Aorta (tissue), 5 donors: ENCODE results near the gene MYO1H. TPM values are rescaled to one million over a fixed set of nuclear protein-coding genes. Genes with fewer than 3 reads are reported as not detected.
"Not testable (repeated sequence)": the region's sequence is repeated elsewhere in the genome, so short reads cannot be mapped to it uniquely, and the experiment has no call there.

Source experiments
- ATAC-seq: fragments of 200-7000 bp; cut with Tn5 transposase; one replicate; pipeline ENCODE4 v1.9.1; 2022; ENCODE audit warnings: moderate library complexity; ENCODE audit not compliant: low FRiP score
- DNase-seq, 2 donors: peaks; one replicate each; pipeline ENCODE4 v3.0.0-alpha.2; 2020
- H3K27ac ChIP-seq, 2 donors: one replicate each; pipeline ENCODE4 v1.5.1; 2013; ENCODE audit warnings: low read length in 2 of 2, mild to moderate bottlenecking in 2 of 2, moderate library complexity in 2 of 2, control low read depth in 1 of 2, inconsistent platforms in 1 of 2, low read depth in 1 of 2
- H3K27me3 ChIP-seq, 2 donors: one replicate each; pipeline ENCODE4 v1.6.1; 2013; ENCODE audit warnings: control low read depth in 1 of 2, low read length in 1 of 2, mild to moderate bottlenecking in 1 of 2, moderate library complexity in 1 of 2; ENCODE audit not compliant: insufficient read depth in 2 of 2, control insufficient read depth in 1 of 2
- H3K36me3 ChIP-seq, 2 donors: one replicate each; pipeline ENCODE4 v1.6.1; 2013; ENCODE audit warnings: control low read depth in 1 of 2, low read length in 1 of 2, mild to moderate bottlenecking in 1 of 2; ENCODE audit not compliant: insufficient read depth in 2 of 2, control insufficient read depth in 1 of 2
- H3K4me1 ChIP-seq, 2 donors: one replicate each; pipeline ENCODE4 v1.6.1; 2013; ENCODE audit warnings: low read length in 2 of 2, control low read depth in 1 of 2, mild to moderate bottlenecking in 1 of 2, moderate library complexity in 1 of 2; ENCODE audit not compliant: insufficient read depth in 2 of 2, control insufficient read depth in 1 of 2
- H3K4me3 ChIP-seq, 2 donors: one replicate each; pipeline ENCODE4 v1.5.1; 2013; ENCODE audit warnings: low read length in 2 of 2, control low read depth in 1 of 2, mild to moderate bottlenecking in 1 of 2
- H3K9me3 ChIP-seq: one replicate; pipeline ENCODE4 v1.6.1; 2013; ENCODE audit warnings: mild to moderate bottlenecking, low read length; ENCODE audit not compliant: control insufficient read depth
- WGBS, 2 donors: extraction: QIAGEN DNeasy Blood & Tissue Kit; methylation state at CpG; one replicate each; pipeline ENCODE4 v1.1.7; 2013; 5-methylcytosine and 5-hydroxymethylcytosine counted together
- intact Hi-C, 2 donors: fragments of 100-400 bp; cut with DNase I; formaldehyde crosslinking; loops; one replicate each; pipeline versions ENCODE4 v1.14.2 to v1.15.0; 2022
- polyA plus RNA-seq, 2 donors: library from polyadenylated mRNA; stranded (reverse); fragments of 200-250 nt; gene quantifications; one replicate each; pipeline ENCODE4 v1.2.3, GENCODE V29; 2013
- total RNA-seq, 2 donors: library from RNA; stranded (reverse); fragmentation: NEBNext Ultra II Directional; extraction: Animal tissue kit (Norgen Biotek cat#: 25700); gene quantifications; one replicate each; pipeline ENCODE4 v1.2.1, GENCODE V29; 2021
- donor health status: healthy with polysubstance abuse.
- donor health status: Bipolar disorder and iron deficiency.
- donor health status: DM: no; HTN: no; CAD: no.
- donor health status: DM: no; HTN: no; CAD: no.
- donor health status: DM: yes; HTN: yes; CAD: no.

The MYO1H gene
- total and polyA plus RNA-seq, 4 donors, result not detected

DNA sequence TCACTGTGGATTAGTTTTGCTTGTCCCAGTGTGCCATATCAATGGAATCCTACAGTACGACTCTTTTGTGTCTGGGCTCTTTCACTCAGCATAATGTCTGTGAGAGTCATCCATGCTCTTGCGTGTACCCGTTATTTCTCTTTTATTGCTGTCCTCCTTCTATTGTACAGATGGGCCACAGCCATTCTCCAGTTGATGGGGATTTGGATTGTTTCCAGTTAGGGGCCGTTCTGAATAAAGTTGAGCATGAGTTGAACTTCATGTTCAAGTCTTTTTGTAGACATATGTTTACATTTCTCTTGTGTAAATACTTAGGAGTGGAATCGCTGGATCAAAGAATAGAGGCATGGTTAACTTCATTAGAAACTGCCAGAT, 38.3 kb downstream of the MYO1H start:
- intact Hi-C loops, result loop anchor here (5.0 to 10.0 kb wide), 2 partner anchors 124 to 271 kb away; partner anchors contain the start of gene ACACB (in 1 of the 2)

DNA sequence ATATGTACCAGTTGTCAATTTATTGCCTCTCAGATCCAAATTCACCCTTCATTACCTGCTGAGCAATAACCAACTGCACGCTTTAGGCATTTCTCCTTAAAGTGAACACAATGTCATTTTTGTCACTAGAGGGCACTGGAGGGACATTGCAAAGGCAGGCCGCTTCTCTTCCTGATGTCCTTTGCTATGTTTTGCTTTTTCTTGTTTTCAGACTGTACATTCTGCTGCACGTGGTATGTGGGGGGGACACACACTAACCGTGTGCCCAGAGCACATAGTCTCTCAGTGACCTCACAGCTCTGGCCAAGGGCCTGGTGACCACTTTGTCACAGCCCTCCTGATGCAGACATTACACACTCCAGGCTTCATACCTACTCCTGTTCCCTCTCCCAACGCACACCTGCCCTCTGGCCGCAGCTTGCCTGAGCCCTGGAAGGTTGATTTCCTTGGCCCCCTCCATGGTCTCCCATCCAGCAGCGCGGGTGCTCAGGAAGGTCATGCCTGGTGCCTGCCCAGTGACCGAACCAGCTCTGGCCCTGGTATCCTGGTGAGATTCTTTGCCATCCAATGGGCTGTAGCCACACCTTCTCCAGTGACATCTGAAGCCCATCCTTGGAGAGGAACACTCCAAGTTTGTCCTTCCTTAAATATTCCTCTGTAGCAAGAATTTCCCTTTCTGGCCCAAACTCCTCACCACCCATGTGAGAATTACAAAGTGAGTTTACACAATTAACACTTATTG, 39.9 kb downstream of the MYO1H start:
- WGBS, 2 donors, result 55 to 58% methylated on average over 9 of the region's 9 CpGs
- no peak for DNase-seq
- ATAC-seq, result no peak
- Histone ChIP-seq H3K27me3 (peaks cover 0 to 3% of the 10 kb centered on the region in 2 donors), H3K27ac (no peak overlapping the region), H3K4me1 (no peaks in the 10 kb centered on the region), H3K36me3 (no peaks in the 10 kb centered on the region), H3K4me3 (no peak overlapping the region), H3K9me3 (peaks cover 12% of the 10 kb centered on the region)
- intact Hi-C loops, result loop anchor here (5.0 to 10.0 kb wide), 2 partner anchors 125 to 273 kb away; partner anchors contain the start of gene ACACB (in 1 of the 2)

More for the DNA sequence above, 38.3 kb downstream of the MYO1H start:
- Histone ChIP-seq H3K36me3 (no peaks in the 10 kb centered on the region), H3K27me3 (peaks cover 0 to 5% of the 10 kb centered on the region in 2 donors), H3K9me3 (peaks cover 12% of the 10 kb centered on the region), H3K4me3 (no peak overlapping the region), H3K4me1 (no peaks in the 10 kb centered on the region), H3K27ac (no peak overlapping the region)
- no peak for ATAC-seq
- WGBS, 2 donors, result 17 to 19% methylated on average over 5 of the region's 5 CpGs
- DNase-seq, result no peak

DNA sequence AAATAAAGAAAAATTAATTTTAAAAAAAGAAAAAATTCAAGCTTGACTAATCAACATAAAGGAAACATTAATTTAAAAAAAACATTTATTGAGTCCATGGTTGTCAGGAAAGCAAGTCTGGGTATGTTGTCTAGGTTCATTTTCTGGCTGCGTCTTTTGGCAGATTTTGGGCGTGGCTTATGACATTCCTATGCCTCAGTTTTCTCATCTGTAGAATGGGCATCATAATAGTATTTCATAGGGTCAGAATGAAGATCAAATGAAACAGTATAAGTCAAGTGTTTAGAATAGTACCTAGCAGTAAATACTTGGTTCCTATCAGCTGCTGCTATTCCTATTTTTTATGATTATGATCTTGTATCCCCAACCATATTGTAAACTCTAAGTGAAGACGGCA, 40.5 kb downstream of the MYO1H start:
- Histone ChIP-seq H3K27me3 (peaks cover 0 to 3% of the 10 kb centered on the region in 2 donors), H3K4me1 (no peaks in the 10 kb centered on the region), H3K4me3 (no peak overlapping the region), H3K27ac (no peak overlapping the region), H3K36me3 (no peaks in the 10 kb centered on the region), H3K9me3 (peaks cover 11% of the 10 kb centered on the region)
- ATAC-seq (no peak), DNase-seq (no peak)
- WGBS, 2 donors, result 86 to 91% methylated on average over 3 of the region's 3 CpGs
- intact Hi-C loops, result loop anchor here (5.0 to 10.0 kb wide), 2 partner anchors 126 to 273 kb away; partner anchors contain the start of gene ACACB (in 1 of the 2)

DNA sequence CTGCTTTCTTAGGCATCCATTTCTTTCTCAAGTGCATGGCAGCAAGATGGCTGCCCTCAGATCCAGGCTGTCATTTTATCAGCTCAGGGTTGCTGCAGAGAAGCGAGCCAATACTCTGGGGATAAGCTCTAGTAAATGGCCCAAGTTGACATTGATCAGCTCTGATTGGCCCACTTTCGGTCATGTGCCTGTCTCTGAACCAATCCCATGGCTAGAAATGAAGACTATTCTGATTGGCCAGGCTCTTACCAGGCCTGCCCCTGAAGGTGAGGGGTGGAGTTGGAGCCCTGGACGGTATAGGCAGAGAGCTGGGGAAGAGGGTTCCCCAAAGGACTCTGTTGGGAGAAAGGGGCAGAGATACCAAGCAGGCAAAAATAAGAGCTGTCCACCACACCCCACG, 41.4 kb downstream of the MYO1H start:
- H3K4me3 ChIP-seq, result no peak overlapping the region
- DNase-seq, result no peak
- no peak for ATAC-seq
- H3K27me3 ChIP-seq, result no peaks in the 10 kb centered on the region
- WGBS, 2 donors, result 58 to 66% methylated on average over 4 of the region's 4 CpGs
- H3K27ac ChIP-seq, result no peak overlapping the region
- H3K36me3 ChIP-seq, result no peaks in the 10 kb centered on the region
- intact Hi-C loops, result loop anchor here (5.0 to 10.0 kb wide), 2 partner anchors 127 to 274 kb away; partner anchors contain the start of gene ACACB (in 1 of the 2)
- H3K4me1 ChIP-seq, result no peaks in the 10 kb centered on the region
- peaks cover 9% of the 10 kb centered on the region for H3K9me3 ChIP-seq

DNA sequence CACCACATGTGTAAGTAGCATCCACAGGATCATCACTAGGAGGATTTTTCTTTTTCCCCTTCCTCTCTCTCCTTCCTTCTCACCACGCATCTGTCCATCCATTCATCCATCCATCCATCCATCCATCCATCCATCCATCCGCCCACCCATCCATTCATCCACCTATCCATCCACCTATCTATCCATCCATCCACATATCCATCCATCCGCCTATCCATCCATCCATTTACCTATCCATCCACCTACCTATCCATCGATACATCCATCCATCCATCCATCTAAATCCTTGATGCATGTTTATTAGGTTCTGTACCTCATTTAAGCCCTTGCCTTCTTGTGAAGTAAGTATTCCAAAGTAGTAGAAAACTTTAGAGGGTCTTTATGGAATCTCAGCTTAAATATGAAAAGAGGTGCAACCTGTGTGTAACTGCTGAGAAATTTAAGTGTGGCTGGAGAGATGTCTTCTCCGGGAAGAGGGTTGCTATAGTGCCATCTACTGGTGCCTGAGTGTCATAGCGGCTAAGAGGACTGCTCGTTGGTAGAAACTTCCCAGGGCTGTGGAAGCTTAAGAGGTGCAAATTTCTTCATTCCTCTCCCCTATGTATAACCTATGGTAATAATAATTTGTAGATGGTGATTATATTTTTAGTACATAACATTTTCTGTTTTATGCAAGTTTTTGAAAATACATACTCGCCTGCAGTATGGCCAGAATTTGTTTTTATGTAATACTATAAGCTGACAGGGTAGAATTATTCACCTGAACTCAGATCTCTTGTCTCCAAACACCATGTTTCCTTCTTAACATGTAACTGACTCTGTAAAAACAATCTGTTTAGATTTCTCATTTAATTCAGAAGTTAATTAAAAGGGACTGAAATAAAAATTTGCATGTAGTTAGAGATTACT, 46.0 kb downstream of the MYO1H start:
- H3K27ac ChIP-seq, result no peak overlapping the region
- no peaks in the 10 kb centered on the region for H3K36me3 ChIP-seq
- peaks cover 3% of the 10 kb centered on the region for H3K9me3 ChIP-seq
- no peak for DNase-seq
- peak; percentile 83 for ATAC-seq
- no peaks in the 10 kb centered on the region for H3K27me3 ChIP-seq
- no peak overlapping the region for H3K4me3 ChIP-seq
- intact Hi-C loops, result loop anchor here in 1 of 2 donors (2.0 kb wide), 1 partner anchor 129 kb away; no protein-coding TSS in a partner anchor
- 42 to 46% methylated on average over 8 of the region's 8 CpGs for WGBS, 2 donors
- H3K4me1 ChIP-seq, result no peaks in the 10 kb centered on the region

DNA sequence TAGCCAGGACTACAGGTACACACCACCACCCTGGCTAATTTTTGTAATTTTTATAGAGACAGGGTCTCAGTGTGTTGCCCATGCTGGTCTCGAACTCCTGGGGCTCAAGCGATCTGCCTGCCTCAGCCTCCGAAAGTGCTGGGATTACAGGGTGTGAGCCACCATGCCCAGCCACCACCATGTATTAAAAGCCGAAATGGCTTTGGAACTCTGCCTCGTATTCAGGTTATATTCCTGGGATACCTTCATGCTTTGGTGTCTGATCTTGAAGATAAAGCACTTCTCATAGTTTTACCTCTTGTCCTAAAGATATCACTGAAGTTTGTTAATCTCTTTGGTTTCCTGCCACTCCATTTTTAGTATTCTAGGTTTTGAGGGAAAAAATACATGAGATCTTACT, 47.2 kb downstream of the MYO1H start:
- intact Hi-C loops, result no loop called here
- no peaks in the 10 kb centered on the region for H3K36me3 ChIP-seq
- no peaks in the 10 kb centered on the region for H3K27me3 ChIP-seq
- DNase-seq (no peak), ATAC-seq (no peak)
- 85 to 87% methylated on average over 5 of the region's 5 CpGs for WGBS, 2 donors
- no peaks in the 10 kb centered on the region for H3K4me1 ChIP-seq
- H3K27ac ChIP-seq, result no peak overlapping the region
- H3K4me3 ChIP-seq, result no peak overlapping the region
- no peaks in the 10 kb centered on the region for H3K9me3 ChIP-seq

DNA sequence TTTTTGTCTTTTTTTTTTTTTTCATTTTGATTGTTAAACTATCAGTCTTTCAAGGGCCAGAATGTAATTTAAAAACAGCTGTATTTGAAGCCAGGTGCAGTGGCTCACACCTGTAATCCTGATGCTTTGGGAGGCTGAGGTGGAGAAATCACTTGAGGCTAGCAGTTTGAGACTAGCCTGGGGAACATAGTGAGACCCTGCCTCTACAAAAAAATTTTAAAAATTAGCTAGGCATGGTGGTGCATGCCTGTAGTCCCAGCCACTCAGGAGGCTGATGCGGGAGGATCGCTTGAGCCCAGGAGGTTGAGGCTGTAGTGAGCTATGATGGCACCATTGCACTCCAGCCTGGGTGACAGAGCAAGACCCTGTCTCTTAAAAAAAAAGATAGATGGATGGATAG, 57.1 kb downstream of the MYO1H start:
- H3K4me1 ChIP-seq, DNase-seq, ATAC-seq, intact Hi-C loops, H3K4me3 ChIP-seq, H3K27ac ChIP-seq, H3K27me3 ChIP-seq, H3K36me3 ChIP-seq, H3K9me3 ChIP-seq: not testable (repeated sequence)
- WGBS, 2 donors, result 94 to 98% methylated on average over 2 of the region's 2 CpGs

DNA sequence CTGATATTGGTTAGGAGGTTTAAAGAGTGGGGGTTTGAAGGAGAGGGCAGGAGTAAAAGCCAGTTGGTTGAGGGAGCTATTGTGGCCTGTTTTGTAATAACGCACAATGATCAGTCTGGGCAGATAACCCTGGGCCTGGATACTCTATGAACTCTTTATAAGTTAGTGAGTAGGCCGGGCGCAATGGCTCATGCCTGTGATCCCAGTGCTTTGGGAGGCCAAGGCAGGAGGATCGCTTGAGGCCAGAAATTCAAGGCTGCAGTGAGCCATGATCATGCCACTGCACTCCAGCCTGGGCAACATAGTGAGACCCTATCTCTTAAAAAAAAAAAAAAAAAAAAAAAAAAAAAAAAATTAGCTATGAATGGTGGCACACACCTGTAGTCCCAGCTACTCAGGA, 58.4 kb downstream of the MYO1H start:
- DNase-seq, H3K36me3 ChIP-seq, H3K4me3 ChIP-seq, ATAC-seq, H3K4me1 ChIP-seq, H3K27ac ChIP-seq, H3K9me3 ChIP-seq, H3K27me3 ChIP-seq, intact Hi-C loops: not testable (repeated sequence)
- whole genome bisulfite sequencing, 2 donors, result 95 to 96% methylated on average over 4 of the region's 4 CpGs
